ENCODE data around the gene SETD4. TPM values are rescaled to one million over a fixed set of nuclear protein-coding genes. Genes with fewer than 3 reads are reported as not detected.

Gene SETD4
- total and polyA plus RNA-seq, 2 of the 13 experiments (the other 11 are each of a cell fraction or from before 2014, with no cell fraction given): 7.1 to 14.4 TPM

GRCh38 chr21:36065497-36066036, 5.2 kb upstream of the SETD4 start (continued):
- TF ChIP-seq TEAD3 (CRISPR knock-in tag; optimal IDR thresholded peaks at IDR 0.05; ENCODE audit: borderline replicate concordance): no peak
- TF ChIP-seq KDM1A (CRISPR knock-in tag; IDR thresholded peaks at IDR 0.05): 0 out of 2 replicates have a peak, but pooled peaks have one; percentile 54
- no peak for TF ChIP-seq NR2F6 (IDR thresholded peaks at IDR 0.05)
- 0 out of 2 replicates have a peak, but pooled peaks have one; percentile 9 for TF ChIP-seq NR2F6 (CRISPR knock-in tag; IDR thresholded peaks at IDR 0.05)
- TF ChIP-seq ZNF512B (CRISPR knock-in tag; IDR thresholded peaks at IDR 0.05; ENCODE audit: borderline replicate concordance): no peak
- TF ChIP-seq NFIC (IDR thresholded peaks at IDR 0.05; ENCODE audit: low read length): peak; percentile 50; the same call in 1 of the 2 replicates
- TF ChIP-seq PHF21A (CRISPR knock-in tag; IDR thresholded peaks at IDR 0.05): peak; percentile 92
- TF ChIP-seq YEATS4 (CRISPR knock-in tag; IDR thresholded peaks at IDR 0.05; ENCODE audit: borderline replicate concordance): no peak
- TF ChIP-seq, protein P1, sequence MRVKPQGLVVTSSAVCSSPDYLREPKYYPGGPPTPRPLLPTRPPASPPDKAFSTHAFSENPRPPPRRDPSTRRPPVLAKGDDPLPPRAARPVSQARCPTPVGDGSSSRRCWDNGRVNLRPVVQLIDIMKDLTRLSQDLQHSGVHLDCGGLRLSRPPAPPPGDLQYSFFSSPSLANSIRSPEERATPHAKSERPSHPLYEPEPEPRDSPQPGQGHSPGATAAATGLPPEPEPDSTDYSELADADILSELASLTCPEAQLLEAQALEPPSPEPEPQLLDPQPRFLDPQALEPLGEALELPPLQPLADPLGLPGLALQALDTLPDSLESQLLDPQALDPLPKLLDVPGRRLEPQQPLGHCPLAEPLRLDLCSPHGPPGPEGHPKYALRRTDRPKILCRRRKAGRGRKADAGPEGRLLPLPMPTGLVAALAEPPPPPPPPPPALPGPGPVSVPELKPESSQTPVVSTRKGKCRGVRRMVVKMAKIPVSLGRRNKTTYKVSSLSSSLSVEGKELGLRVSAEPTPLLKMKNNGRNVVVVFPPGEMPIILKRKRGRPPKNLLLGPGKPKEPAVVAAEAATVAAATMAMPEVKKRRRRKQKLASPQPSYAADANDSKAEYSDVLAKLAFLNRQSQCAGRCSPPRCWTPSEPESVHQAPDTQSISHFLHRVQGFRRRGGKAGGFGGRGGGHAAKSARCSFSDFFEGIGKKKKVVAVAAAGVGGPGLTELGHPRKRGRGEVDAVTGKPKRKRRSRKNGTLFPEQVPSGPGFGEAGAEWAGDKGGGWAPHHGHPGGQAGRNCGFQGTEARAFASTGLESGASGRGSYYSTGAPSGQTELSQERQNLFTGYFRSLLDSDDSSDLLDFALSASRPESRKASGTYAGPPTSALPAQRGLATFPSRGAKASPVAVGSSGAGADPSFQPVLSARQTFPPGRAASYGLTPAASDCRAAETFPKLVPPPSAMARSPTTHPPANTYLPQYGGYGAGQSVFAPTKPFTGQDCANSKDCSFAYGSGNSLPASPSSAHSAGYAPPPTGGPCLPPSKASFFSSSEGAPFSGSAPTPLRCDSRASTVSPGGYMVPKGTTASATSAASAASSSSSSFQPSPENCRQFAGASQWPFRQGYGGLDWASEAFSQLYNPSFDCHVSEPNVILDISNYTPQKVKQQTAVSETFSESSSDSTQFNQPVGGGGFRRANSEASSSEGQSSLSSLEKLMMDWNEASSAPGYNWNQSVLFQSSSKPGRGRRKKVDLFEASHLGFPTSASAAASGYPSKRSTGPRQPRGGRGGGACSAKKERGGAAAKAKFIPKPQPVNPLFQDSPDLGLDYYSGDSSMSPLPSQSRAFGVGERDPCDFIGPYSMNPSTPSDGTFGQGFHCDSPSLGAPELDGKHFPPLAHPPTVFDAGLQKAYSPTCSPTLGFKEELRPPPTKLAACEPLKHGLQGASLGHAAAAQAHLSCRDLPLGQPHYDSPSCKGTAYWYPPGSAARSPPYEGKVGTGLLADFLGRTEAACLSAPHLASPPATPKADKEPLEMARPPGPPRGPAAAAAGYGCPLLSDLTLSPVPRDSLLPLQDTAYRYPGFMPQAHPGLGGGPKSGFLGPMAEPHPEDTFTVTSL (CRISPR knock-in tag; IDR thresholded peaks at IDR 0.05; ENCODE audit: borderline replicate concordance): peak; percentile 63; the same call in 1 of the 2 replicates
- no peak for TF ChIP-seq SOX13 (IDR thresholded peaks at IDR 0.05)
- TF ChIP-seq SOX13 (CRISPR knock-in tag; conservative IDR thresholded peaks at IDR 0.05 in 1 of 2, IDR thresholded peaks at IDR 0.05 in 1 of 2): peak in 1 of 2 experiments; percentile 32; a peak in 1 of 4 replicates
- TF ChIP-seq, protein P2, sequence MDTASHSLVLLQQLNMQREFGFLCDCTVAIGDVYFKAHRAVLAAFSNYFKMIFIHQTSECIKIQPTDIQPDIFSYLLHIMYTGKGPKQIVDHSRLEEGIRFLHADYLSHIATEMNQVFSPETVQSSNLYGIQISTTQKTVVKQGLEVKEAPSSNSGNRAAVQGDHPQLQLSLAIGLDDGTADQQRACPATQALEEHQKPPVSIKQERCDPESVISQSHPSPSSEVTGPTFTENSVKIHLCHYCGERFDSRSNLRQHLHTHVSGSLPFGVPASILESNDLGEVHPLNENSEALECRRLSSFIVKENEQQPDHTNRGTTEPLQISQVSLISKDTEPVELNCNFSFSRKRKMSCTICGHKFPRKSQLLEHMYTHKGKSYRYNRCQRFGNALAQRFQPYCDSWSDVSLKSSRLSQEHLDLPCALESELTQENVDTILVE (CRISPR knock-in tag; IDR thresholded peaks at IDR 0.05): 0 out of 2 replicates have a peak, but pooled peaks have one; percentile 23
- TF ChIP-seq, protein P3, sequence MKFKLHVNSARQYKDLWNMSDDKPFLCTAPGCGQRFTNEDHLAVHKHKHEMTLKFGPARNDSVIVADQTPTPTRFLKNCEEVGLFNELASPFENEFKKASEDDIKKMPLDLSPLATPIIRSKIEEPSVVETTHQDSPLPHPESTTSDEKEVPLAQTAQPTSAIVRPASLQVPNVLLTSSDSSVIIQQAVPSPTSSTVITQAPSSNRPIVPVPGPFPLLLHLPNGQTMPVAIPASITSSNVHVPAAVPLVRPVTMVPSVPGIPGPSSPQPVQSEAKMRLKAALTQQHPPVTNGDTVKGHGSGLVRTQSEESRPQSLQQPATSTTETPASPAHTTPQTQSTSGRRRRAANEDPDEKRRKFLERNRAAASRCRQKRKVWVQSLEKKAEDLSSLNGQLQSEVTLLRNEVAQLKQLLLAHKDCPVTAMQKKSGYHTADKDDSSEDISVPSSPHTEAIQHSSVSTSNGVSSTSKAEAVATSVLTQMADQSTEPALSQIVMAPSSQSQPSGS (CRISPR knock-in tag; IDR thresholded peaks at IDR 0.05): no peak
- TF ChIP-seq CCDC6 (CRISPR knock-in tag; IDR thresholded peaks at IDR 0.05): no peak
- no peak for TF ChIP-seq SMARCC2 (IDR thresholded peaks at IDR 0.05)
- no peak for TF ChIP-seq ZNF737 (CRISPR knock-in tag; IDR thresholded peaks at IDR 0.05; ENCODE audit: borderline replicate concordance)
- TF ChIP-seq DMAP1 (CRISPR knock-in tag; IDR thresholded peaks at IDR 0.05): 0 out of 2 replicates have a peak, but pooled peaks have one; percentile 37
- TF ChIP-seq ZNF205 (CRISPR knock-in tag; IDR thresholded peaks at IDR 0.05): peak; percentile 99
- TF ChIP-seq HNRNPK (IDR thresholded peaks at IDR 0.05; ENCODE audit: low read depth, low read length, poor library complexity, severe bottlenecking): no peak
- peak; percentile 80 for TF ChIP-seq HNF4A (CRISPR knock-in tag; IDR thresholded peaks at IDR 0.05)

Measured in HepG2 (cell line).